Measurements from ENCODE around the gene KLK11. TPM values are rescaled to one million over a fixed set of nuclear protein-coding genes. Genes with fewer than 3 reads are reported as not detected.
A peak's percentile ranks its signal among the peaks of the same experiment; 100 is the strongest.

Gene KLK11
- polyA plus RNA-seq, 1 experiment: not detected

GRCh38 chr19:51066393-51067186, 40.2 kb upstream of the KLK11 start:
- Histone ChIP-seq H3K9me3 (ENCODE audit: control insufficient read depth, insufficient read depth, low read length) (peaks cover 5% of the 10 kb centered on the region; the same call in 1 of the 2 replicates), H3K27me3 (ENCODE audit: control insufficient read depth, insufficient read depth, low read length) (no peaks in the 10 kb centered on the region), H3K27ac (ENCODE audit: low read depth, low read length) (no peak overlapping the region), H3K4me3 (ENCODE audit: low read depth, low read length) (no peak overlapping the region)
- ChIA-PET POLR2A (no interaction called here), CTCF (no interaction called here)
- no peak for DNase-seq (ENCODE audit: low read depth, low spot score)
- no peak for TF ChIP-seq CTCF (IDR thresholded peaks at IDR 0.05; ENCODE audit: low read depth, low read length)

- H3K27ac ChIP-seq (ENCODE audit: low read depth, low read length): no peak overlapping the region
- POLR2A ChIA-PET: no interaction called here
- H3K9me3 ChIP-seq (ENCODE audit: control insufficient read depth, insufficient read depth, low read length): peaks cover 5% of the 10 kb centered on the region; the same call in 1 of the 2 replicates
- H3K4me3 ChIP-seq (ENCODE audit: low read depth, low read length): peak overlapping the region; percentile 13; the same call in 1 of the 2 replicates
- no peaks in the 10 kb centered on the region for H3K27me3 ChIP-seq (ENCODE audit: control insufficient read depth, insufficient read depth, low read length)
- DNase-seq (ENCODE audit: low read depth, low spot score): no peak
- CTCF ChIA-PET: no interaction called here
- no peak for TF ChIP-seq CTCF (IDR thresholded peaks at IDR 0.05; ENCODE audit: low read depth, low read length)
These were observed 39.0 kb upstream of the KLK11 start for GRCh38 chr19:51065221-51065960.

GRCh38 chr19:51064534-51065220, 38.3 kb upstream of the KLK11 start, which contains the start of gene KLK13:
Gene KLK13, minus strand, starts transcription at chr19:51065092. Its CDS starts 25 bp downstream, at chr19:51065067.
- CTCF ChIA-PET: no interaction called here
- peak within 1 kb of the TSS; percentile 13; the same call in 1 of the 2 replicates for H3K4me3 ChIP-seq (ENCODE audit: low read depth, low read length)

GRCh38 chr19:51063664-51064063, 37.2 kb upstream of the KLK11 start:
- TF ChIP-seq CTCF (IDR thresholded peaks at IDR 0.05; ENCODE audit: low read depth, low read length): no peak
- DNase-seq (ENCODE audit: low read depth, low spot score): no peak
- Histone ChIP-seq H3K27ac (ENCODE audit: low read depth, low read length) (no peak overlapping the region), H3K27me3 (ENCODE audit: control insufficient read depth, insufficient read depth, low read length) (no peaks in the 10 kb centered on the region), H3K9me3 (ENCODE audit: control insufficient read depth, insufficient read depth, low read length) (peaks cover 5% of the 10 kb centered on the region; the same call in 1 of the 2 replicates), H3K4me3 (ENCODE audit: low read depth, low read length) (no peak overlapping the region)
- ChIA-PET CTCF (no interaction called here), POLR2A (no interaction called here)

More at GRCh38 chr19:51064534-51065220, 38.3 kb upstream of the KLK11 start, which contains the start of gene KLK13:
- Histone ChIP-seq H3K9me3 (ENCODE audit: control insufficient read depth, insufficient read depth, low read length) (peaks cover 5% of the 10 kb centered on the region; the same call in 1 of the 2 replicates), H3K27me3 (ENCODE audit: control insufficient read depth, insufficient read depth, low read length) (no peaks in the 10 kb centered on the region), H3K27ac (ENCODE audit: low read depth, low read length) (no peak within 1 kb of the TSS)
- TF ChIP-seq CTCF (IDR thresholded peaks at IDR 0.05; ENCODE audit: low read depth, low read length): no peak
- POLR2A ChIA-PET: no interaction called here
- DNase-seq (ENCODE audit: low read depth, low spot score): no peak
